Activated T-cell treated with anti-CD3 and anti-CD28 coated beads, Interleukin-2, amount 50 U/mL, for 24 hours (primary cell): Measurements from ENCODE around the gene LGALS13.

Source experiments
- DNase-seq: peaks from one replicate; pipeline ENCODE4 v3.0.0-alpha.2; 2020
- H3K27ac Mint-ChIP-seq: 2 replicates; pipeline ENCODE4 v1.8.0; 2020; ENCODE audit warnings: mild to moderate bottlenecking, mixed read lengths
- H3K27me3 Mint-ChIP-seq: 2 replicates; pipeline ENCODE4 v1.8.0; 2020; ENCODE audit warnings: mixed read lengths
- H3K36me3 Mint-ChIP-seq: 2 replicates; pipeline ENCODE4 v1.8.0; 2020; ENCODE audit warnings: low read depth, mixed read lengths
- H3K4me1 Mint-ChIP-seq: 2 replicates; pipeline ENCODE4 v1.8.0; 2020; ENCODE audit warnings: low read depth, mixed read lengths
- H3K4me3 Mint-ChIP-seq: 2 replicates; pipeline ENCODE4 v1.8.0; 2020; ENCODE audit warnings: mild to moderate bottlenecking, moderate library complexity, mixed read lengths
- H3K9me3 Mint-ChIP-seq: 2 replicates; pipeline ENCODE4 v1.8.0; 2020; ENCODE audit warnings: mixed read lengths

LGALS13 gene, protein sequence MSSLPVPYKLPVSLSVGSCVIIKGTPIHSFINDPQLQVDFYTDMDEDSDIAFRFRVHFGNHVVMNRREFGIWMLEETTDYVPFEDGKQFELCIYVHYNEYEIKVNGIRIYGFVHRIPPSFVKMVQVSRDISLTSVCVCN

DNA sequence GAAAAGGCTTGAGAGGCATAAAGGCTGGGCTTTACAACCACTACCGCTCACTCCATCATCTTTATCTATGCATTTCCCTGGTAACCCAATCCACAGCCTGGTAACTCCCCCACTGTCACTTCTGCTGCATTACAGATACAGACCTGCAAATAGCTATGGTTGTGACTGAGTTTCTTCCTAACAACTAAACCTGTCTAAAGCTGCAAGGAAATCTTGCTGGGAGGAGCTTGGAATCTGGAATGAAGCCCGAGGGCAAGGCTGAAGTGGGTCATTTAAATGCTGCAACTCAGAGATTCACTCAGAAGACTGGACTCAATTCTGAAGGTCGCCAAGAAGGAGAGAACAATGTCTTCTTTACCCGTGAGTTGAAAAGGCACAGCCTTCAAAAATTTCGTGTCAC is at the start of gene LGALS13:
LGALS13 (plus strand) TSS at position 301 of the 400 bp plus-strand sequence; CDS start at position 346, 45 bp downstream.
- Mint-ChIP-seq H3K36me3 (no peaks in the 10 kb centered on the region), H3K27ac (no peak within 1 kb of the TSS), H3K4me3 (no peak within 1 kb of the TSS), H3K9me3 (no peaks in the 10 kb centered on the region), H3K27me3 (peaks cover 61% of the 10 kb centered on the region), H3K4me1 (no peaks in the 10 kb centered on the region)
- DNase-seq: no peak

DNA sequence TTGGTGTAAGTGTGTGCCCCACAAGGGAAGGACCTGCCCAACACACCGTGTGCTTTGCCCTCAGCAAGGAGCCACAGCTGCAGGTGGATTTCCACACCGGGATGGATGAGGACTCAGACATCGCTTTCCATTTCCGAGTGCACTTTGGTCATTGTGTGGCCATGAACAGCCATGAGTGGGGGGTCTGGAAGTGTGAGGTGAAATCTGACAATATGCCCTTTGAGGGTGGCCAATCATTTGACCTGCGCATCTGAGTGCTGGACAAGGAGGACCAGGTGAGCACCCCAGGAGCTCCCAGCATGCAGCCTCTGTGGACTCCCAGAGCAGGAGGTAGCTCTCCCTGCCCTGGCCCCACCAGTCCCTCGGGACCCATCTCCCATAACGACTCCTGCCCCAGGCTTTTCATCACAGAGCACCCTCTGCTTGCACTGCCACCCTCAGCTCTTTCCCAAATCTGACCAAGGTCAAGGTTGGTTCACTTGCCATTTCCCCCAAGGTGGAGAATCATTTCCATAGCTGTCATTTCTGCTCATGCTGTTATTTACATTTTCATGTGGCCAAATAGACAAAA is 49.2 kb upstream of the LGALS13 start:
- Mint-ChIP-seq H3K4me1 (peaks cover 22% of the 10 kb centered on the region), H3K9me3 (no peaks in the 10 kb centered on the region), H3K27me3 (no peaks in the 10 kb centered on the region), H3K36me3 (no peaks in the 10 kb centered on the region), H3K4me3 (no peak overlapping the region), H3K27ac (no peak overlapping the region)
- DNase-seq: no peak

GRCh38 chr19:39554701-39555311 is 47.5 kb upstream of the LGALS13 start:
- Mint-ChIP-seq H3K27me3 (no peaks in the 10 kb centered on the region), H3K4me1 (peaks cover 36% of the 10 kb centered on the region), H3K9me3 (no peaks in the 10 kb centered on the region), H3K27ac (no peak overlapping the region), H3K4me3 (no peak overlapping the region), H3K36me3 (no peaks in the 10 kb centered on the region)
- DNase-seq: no peak

DNA sequence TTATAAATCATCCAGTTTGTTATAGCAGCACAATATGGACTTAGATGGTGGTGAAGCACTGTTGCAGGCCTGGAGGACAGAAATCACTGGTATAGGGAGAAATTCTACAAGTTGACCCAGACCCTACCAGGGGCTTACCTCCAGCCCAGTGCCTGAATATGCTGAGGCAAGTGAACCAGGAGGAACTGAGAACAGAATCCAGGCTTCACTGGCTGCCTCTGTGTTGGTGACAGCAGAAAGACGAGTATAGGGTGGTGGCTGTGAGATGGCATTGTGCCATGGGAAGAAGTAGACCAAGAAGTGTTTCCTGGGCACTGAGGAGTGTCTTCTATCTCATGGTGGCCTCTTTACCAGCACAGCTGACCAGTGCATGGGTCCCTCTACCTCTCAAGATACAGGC is 46.4 kb upstream of the LGALS13 start:
- no peaks in the 10 kb centered on the region for H3K9me3 Mint-ChIP-seq
- DNase-seq: no peak
- no peaks in the 10 kb centered on the region for H3K27me3 Mint-ChIP-seq
- H3K36me3 Mint-ChIP-seq: no peaks in the 10 kb centered on the region
- H3K4me1 Mint-ChIP-seq: peaks cover 36% of the 10 kb centered on the region
- H3K27ac Mint-ChIP-seq: no peak overlapping the region
- no peak overlapping the region for H3K4me3 Mint-ChIP-seq

DNA sequence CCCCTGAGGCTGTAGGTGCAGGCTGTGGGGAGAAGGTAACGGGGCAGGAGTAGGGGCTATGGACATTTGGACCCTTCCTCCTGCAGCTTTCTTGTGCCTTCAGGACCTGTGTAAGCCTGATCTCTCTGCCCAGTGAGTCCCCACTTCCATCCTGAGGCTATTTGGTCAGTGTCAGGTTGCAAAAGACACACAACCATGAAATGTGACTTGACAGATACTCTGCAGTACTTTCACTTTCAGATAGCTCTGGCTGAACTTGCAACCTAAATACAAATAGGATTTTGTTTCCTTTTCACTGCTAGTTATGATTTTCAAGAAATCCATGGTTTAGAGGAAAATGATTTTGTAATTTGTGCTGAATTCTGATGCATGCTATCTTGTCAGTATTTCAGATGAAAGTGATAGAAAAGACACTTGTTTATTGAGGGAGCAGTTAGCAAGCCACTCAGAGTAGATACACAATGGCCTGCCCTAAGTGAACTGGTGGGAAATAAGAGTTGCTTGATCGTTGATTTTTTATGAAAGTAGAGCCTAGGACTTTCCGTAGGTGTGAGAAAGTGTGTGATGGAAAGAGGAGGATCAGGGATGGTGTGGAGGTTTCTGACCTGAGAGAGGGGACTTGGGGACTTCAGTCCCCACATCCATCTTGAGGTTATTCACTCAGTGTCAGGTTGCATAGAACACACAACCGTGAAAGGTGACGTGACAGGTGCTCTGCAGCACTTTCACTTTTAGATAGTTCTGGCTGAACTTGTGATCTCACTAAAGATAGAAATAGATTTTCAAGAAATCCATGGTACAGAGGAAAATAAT is 44.3 kb upstream of the LGALS13 start:
- H3K36me3 Mint-ChIP-seq: no peaks in the 10 kb centered on the region
- peaks cover 29% of the 10 kb centered on the region for H3K4me1 Mint-ChIP-seq
- H3K27me3 Mint-ChIP-seq: no peaks in the 10 kb centered on the region
- H3K9me3 Mint-ChIP-seq: no peaks in the 10 kb centered on the region
- H3K4me3 Mint-ChIP-seq: peak overlapping the region; percentile 26
- H3K27ac Mint-ChIP-seq: peak overlapping the region; percentile 84
- no peak for DNase-seq

DNA sequence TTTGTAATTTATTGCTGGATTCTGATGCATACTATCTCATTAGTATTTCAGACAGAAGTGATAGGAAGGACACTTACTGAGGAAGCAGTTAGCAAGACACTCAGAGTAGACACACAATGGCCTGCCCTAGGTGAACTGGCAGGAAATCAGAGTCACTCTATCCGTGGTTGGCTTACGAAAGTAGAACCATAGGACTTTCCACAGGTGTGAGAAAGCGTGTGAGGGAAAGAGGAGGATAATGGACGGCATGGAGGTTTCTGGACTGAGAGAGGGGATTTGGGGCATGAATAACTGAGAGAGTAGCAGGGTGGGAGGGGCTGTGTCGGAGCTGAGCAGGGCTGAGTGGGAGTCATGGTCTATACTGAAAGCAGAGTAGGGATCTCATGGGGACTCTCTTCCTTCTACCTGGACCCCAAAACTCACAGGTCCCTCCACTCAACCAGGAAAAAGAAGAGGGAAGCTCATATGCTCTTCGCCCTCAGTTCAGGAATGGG is 43.7 kb upstream of the LGALS13 start:
- DNase-seq: no peak
- H3K4me3 Mint-ChIP-seq: peak overlapping the region; percentile 26

DNA sequence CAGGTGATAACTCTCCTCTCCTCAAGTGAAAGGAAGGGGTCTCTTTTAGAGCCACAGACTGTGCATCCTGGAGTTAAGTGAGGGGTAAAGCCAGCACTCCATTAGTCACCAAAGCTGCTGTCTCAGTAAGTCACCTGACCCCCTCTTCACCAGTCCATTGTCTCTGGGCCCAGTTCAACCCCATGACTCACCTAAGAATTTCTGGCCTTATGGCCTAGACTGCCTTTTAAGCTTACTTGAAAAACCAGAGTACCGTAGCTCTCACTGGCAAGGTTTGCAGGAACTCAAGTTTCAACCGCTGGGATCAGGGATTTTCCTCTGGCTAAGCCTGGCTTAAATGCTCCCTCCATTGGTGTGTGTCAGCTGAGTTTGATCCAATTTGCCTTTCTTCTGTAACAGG is 38.9 kb upstream of the LGALS13 start:
- H3K4me3 Mint-ChIP-seq: no peak overlapping the region
- H3K4me1 Mint-ChIP-seq: peaks cover 12% of the 10 kb centered on the region
- peaks cover 8% of the 10 kb centered on the region for H3K27me3 Mint-ChIP-seq
- H3K27ac Mint-ChIP-seq: no peak overlapping the region
- no peaks in the 10 kb centered on the region for H3K36me3 Mint-ChIP-seq
- H3K9me3 Mint-ChIP-seq: no peaks in the 10 kb centered on the region
- no peak for DNase-seq

More for the DNA sequence above, 43.7 kb upstream of the LGALS13 start:
- Mint-ChIP-seq H3K9me3 (no peaks in the 10 kb centered on the region), H3K27me3 (no peaks in the 10 kb centered on the region), H3K36me3 (no peaks in the 10 kb centered on the region), H3K27ac (peak overlapping the region; percentile 84), H3K4me1 (peaks cover 25% of the 10 kb centered on the region)

- Mint-ChIP-seq H3K27ac (no peak overlapping the region), H3K9me3 (no peaks in the 10 kb centered on the region), H3K4me1 (peaks cover 5% of the 10 kb centered on the region)
Observed at GRCh38 chr19:39566064-39566463, 36.3 kb upstream of the LGALS13 start.

DNA sequence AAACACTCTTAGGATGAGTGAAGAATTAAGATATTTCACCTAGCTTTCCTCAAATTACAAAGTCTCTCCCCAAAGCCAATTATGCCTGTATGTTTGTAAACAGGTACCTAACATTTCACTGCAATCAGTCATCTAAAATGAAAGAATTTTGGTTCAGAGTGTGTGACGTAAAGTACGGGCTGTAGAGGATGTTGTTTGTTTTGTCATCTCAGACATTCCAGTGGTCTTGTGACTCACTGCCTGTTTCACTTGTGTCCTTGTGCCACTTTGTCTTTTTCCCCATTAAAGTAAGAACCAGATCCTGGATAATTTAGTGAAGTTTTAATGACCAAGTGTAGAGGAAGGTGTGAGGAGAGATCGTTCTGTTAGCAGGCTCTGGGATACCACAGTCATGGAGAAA is 33.7 kb upstream of the LGALS13 start:
- Mint-ChIP-seq H3K4me3 (no peak overlapping the region), H3K9me3 (peaks cover 9% of the 10 kb centered on the region), H3K36me3 (no peaks in the 10 kb centered on the region), H3K27ac (no peak overlapping the region), H3K4me1 (peaks cover 5% of the 10 kb centered on the region), H3K27me3 (peaks cover 32% of the 10 kb centered on the region)
- no peak for DNase-seq

More at GRCh38 chr19:39566064-39566463, 36.3 kb upstream of the LGALS13 start:
- DNase-seq: no peak
- Mint-ChIP-seq H3K27me3 (peaks cover 25% of the 10 kb centered on the region), H3K4me3 (no peak overlapping the region), H3K36me3 (no peaks in the 10 kb centered on the region)

- no peak overlapping the region for H3K27ac Mint-ChIP-seq
- no peaks in the 10 kb centered on the region for H3K36me3 Mint-ChIP-seq
- peak; percentile 34 for DNase-seq
- H3K4me3 Mint-ChIP-seq: no peak overlapping the region
- peaks cover 9% of the 10 kb centered on the region for H3K9me3 Mint-ChIP-seq
- peaks cover 52% of the 10 kb centered on the region for H3K27me3 Mint-ChIP-seq
- H3K4me1 Mint-ChIP-seq: no peaks in the 10 kb centered on the region
Observed at GRCh38 chr19:39582442-39582841, 19.9 kb upstream of the LGALS13 start.

- Mint-ChIP-seq H3K4me3 (no peak overlapping the region), H3K27ac (no peak overlapping the region), H3K36me3 (no peaks in the 10 kb centered on the region), H3K4me1 (no peaks in the 10 kb centered on the region), H3K27me3 (peaks cover 51% of the 10 kb centered on the region), H3K9me3 (peaks cover 9% of the 10 kb centered on the region)
- DNase-seq: no peak
Observed at GRCh38 chr19:39582891-39583625, 19.3 kb upstream of the LGALS13 start.

DNA sequence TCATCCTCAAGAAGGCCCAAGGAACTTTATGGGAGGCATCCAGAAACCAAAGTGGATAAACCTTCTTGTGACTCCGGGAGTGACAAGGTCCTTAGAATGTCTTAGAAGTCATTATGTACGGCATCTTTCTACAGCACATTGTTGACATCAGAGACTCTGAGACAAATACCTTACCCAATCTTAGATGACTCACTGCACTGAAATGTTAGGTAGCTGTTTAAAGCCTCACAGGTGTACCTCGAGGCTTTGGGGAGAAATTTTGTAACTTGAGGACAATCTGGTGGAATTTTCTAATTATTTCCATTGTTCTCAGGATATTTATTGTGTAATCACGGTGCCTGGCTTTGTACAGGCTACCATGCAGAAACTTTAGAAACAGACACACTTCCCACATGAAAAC is 14.8 kb upstream of the LGALS13 start:
- Mint-ChIP-seq H3K4me3 (no peak overlapping the region), H3K4me1 (no peaks in the 10 kb centered on the region), H3K27ac (no peak overlapping the region), H3K36me3 (no peaks in the 10 kb centered on the region), H3K27me3 (peaks cover 56% of the 10 kb centered on the region), H3K9me3 (no peaks in the 10 kb centered on the region)
- no peak for DNase-seq

DNA sequence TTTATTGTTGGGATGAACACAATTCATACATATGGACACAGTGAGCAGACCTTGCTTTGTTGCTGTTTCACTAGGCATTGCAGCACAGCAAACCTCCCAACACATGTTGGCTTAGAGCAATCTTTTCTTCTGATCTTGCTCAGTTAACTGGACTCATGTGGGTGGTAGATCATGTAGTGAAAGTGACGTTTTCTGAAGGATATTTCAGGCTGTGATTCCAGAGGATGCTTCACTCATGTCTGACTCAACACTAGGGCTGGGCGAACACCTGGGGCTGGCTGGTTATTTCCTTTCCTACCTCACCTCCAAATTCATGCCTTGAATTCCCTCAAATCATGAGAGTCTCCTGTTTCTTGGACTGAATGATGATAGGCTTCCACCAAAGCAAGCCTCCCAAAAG is 14.3 kb upstream of the LGALS13 start:
- no peaks in the 10 kb centered on the region for H3K9me3 Mint-ChIP-seq
- H3K36me3 Mint-ChIP-seq: no peaks in the 10 kb centered on the region
- H3K4me1 Mint-ChIP-seq: no peaks in the 10 kb centered on the region
- no peak for DNase-seq
- no peak overlapping the region for H3K4me3 Mint-ChIP-seq
- no peak overlapping the region for H3K27ac Mint-ChIP-seq
- H3K27me3 Mint-ChIP-seq: peaks cover 59% of the 10 kb centered on the region

DNA sequence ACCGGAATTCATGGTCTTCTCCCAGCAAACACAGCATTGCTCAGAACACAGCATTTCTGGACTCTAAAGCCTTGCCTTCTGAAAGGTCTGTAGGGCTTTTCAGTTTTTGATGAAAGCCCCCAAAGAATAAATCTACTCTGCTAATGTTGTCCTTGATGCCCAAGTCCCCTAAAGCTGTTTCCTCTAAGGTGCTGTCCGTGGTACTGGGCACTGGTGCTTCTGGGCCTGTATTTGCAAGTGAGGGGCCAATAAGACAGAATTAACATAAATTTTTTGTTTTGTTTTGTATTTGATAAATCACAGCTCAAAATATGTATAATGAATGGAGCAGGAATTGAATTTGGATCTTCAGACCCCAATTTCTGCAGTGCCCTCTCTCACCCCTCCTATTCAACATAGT is 12.1 kb upstream of the LGALS13 start:
- H3K4me1 Mint-ChIP-seq: no peaks in the 10 kb centered on the region
- no peak for DNase-seq
- H3K27me3 Mint-ChIP-seq: peaks cover 68% of the 10 kb centered on the region
- H3K4me3 Mint-ChIP-seq: no peak overlapping the region
- H3K9me3 Mint-ChIP-seq: no peaks in the 10 kb centered on the region
- H3K27ac Mint-ChIP-seq: no peak overlapping the region
- H3K36me3 Mint-ChIP-seq: no peaks in the 10 kb centered on the region
